NCI-H1930 (cell line): ENCODE data around the gene ABCC6.
"Not testable (repeated sequence)": the region's sequence is repeated elsewhere in the genome, so short reads cannot be mapped to it uniquely, and the experiment has no call there.

Source experiments
- DNase-seq, 2 experiments: peaks; one replicate each; lab custom pipeline; 2025; lab: John Stamatoyannopoulos, UW

ABCC6 gene

DNA sequence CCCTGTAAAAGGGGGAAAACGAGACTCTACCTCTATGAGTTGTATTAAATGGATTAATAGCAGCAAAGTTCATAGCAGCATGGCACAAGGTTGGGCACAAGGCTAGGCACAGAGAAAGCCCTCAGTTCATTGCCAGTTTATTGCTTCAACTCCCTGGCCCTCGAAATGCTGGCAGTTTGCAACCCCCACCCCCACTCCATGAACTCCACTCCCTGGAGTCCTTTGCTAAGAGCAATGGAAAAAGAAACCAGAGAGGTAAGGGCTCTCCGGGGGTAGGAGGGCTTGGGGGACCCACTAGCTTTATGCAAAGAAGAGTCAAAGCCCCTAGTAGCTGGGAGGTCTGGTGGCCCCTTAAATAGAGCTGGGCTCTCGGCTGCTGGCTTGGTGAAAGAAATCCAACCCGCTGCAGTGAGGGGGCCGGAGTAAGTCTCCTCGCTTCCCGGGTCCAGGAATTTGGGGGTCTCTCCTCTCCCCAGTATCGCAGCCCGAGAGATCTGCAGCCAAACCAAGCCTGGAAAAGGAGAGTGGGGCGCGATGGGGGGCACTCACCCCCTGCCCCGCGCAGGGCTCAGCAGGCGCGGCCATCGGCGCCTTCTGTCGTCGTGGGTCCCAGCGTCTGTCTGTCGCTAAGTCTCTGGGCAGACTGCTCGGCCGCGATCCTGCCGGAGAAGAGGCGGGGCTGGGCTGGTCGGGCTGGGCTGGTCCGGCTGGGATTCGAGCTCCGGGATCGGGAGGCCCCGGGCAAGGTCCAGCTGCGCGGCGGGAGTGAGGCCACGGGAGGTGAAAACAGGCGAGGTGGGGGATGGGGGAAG lies at the start of gene ABCC6:
Gene ABCC6, minus strand, starts transcription at position 645 of the 812 bp plus-strand sequence. Its CDS starts 60 bp downstream, at position 585.
- not testable (repeated sequence) for DNase-seq

DNA sequence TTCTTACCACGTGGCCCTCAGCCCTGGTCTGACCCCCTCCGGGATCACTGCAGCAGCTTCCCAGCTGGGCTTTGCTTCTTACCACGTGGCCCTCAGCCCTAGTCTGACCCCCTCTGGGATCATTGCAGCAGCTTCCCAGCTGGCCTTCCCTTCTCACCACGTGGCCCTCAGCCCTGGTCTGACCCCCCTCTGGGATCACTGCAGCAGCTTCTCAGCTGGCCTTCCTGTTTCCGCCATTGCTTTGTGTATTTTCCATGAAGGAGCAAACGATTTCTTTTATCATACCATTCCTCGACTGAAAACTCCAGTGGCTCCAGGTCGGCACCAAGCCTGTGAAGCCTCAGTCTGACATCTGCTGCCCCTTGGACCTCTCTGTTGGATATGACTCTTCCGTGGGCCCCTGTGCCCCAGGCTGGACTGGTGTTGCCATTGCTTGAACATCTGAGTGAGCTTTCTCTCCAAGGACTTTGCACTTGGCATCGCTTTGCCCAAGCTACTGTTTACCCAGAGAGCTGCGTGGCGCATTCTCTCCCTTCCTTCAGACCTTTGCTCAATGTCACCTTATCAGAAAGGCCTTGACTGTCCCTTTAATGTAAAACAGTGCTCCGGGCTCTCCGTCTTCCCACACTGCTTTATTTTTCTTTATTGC lies 49.4 kb upstream of the ABCC6 start:
- not testable (repeated sequence) for DNase-seq

DNA sequence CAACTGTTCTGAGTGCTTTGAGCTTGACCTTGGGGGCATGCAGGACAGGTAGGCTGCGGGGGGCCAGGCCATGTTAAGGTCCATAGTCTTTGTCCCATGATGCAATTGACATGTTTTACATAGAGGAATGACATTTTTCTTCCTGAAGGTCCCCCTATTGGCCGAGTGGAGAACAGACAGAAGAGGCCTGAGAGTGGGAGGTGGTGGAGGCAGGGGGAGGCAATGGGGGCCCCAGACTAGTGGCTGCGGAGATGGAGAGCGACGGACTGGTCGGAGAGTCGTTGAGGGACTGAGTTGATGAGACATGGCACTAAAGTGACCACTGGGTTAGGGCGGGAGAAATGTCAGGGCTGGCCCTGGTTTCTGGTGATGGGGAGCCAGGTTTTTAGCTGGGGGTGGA lies 48.4 kb upstream of the ABCC6 start:
- DNase-seq = not testable (repeated sequence)

DNA sequence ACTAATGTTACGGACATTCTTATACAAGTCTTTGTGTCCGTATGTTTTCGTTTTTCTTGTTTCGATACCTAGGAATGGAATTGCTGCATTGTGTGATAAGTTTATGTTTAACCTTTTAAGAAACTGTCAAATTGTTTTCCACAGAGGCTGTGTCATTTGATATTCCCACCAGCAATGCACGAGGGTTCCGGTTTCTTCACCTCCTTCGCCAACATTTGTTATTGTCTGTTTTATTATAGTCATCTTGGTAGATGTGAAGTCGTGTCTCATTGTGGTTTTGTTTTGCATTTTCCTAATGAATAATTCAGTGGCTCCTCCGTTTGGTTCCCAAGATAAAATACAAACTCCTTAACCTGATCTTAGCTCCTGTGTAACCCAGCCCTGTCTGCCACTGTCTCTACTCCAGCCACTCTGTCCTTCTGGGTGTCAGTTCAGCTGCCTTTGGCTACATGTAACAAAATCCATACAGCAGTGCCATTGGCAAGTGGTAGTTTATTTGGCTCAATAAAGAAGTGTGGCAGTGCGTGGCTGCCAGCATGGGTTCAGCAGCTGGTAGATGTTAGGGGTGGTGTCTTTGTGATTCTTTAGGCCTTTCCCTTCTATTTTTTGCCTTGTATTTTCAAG lies 45.0 kb upstream of the ABCC6 start:
- not testable (repeated sequence) for DNase-seq

DNA sequence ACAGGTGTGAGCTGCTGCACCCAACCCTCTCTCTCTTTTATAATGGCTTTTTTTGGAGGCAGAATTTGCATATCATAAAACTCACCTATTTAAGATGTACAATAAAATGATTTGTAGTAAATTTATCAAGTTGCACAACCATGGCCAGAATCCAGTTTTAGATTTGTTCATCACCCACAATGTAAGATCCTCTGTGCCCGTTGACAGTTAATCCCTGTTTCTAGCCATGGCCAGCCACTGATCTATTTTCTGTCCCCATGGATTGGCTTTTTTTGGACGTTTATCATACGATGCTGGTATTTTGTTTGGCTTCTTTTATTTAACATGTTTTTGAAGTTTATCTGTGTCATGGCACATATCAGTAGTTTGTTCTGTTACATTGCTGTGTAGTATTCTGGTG lies 44.4 kb upstream of the ABCC6 start:
- not testable (repeated sequence) for DNase-seq

DNA sequence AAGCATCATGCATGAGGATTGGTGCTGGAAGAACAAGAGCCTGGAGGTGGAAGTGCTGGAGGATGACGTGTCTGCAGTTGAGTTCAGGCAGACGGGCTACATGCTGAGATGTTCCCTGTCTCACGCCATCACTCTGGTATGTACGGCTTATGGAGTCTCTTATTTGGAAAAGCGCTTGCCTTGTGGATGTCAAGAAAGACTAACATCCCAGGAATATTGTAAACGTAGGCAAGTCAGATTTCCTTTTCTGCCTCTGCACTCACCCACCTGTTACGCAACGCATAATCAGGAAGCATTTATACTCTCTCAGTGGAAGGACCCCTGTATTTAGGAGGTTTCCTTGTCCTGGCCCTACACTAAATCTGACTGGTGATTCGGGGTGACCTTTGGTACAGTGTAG lies 41.8 kb upstream of the ABCC6 start:
- DNase-seq = not testable (repeated sequence)

DNA sequence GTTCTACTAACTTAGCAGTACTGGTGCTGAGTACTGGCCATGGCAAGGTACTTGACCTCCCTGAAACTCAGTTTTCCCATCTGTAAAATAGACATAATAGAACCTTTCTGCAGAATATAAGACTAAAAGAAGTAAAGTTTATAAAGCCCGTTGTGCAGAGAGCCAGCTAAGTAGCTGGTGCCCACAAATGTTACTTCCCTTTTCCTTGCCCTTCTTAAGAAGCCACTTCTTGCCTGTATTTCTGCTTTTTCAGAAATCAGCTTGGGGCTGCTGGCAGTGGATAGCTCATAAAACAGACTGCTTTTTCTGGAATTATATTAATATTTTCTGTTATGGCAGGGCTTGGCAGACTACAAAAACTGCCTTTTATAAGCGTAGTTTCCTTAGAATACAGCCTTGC lies 40.7 kb upstream of the ABCC6 start:
- not testable (repeated sequence) for DNase-seq

DNA sequence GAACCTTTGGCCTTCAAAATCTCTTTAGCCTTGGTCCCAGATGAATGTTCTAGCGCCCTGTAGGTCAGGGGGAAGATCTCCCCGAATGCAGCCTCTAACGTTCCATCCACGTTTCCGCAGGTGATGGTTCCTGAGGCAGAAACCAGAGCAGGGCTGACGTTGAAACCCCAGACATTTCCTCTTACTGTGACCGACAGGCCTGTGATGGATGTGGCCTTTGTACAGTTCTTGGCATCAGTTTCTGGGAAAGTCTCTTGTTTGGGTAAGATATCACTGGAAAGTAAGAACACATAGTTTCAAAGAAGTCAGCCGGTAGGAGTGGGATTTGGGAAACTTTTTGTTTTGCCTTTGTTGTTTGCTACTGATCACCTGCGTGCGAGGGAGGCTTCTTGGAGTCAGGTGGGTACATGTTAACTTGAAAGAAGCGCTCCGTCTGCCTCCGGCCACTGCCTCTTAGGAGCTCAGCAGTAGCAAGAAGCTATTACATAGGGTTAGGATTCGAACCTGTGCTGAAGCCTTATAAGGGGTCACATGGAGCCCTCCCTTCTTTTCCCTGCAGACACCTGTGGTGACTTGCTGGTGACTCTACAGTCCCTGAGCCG lies 39.8 kb upstream of the ABCC6 start:
- DNase-seq = not testable (repeated sequence)

DNA sequence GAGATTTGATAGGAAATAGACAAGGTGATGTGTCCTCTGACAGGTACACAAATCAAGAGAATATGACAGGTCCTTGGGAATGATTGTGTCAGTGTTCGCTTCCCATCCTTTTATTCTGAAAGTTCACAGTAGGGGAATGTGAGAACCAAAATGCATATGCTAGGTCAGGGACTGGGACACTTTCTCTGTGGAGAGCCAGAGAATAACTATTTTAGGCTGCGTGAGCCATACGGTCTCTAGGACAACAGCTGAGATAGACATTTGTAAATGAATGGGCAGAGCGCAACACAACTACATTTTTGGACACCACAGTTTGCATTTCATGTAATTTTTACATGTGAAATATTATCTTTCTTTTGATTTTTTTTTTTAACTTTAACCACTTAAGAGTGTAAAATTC lies 36.7 kb upstream of the ABCC6 start:
- not testable (repeated sequence) for DNase-seq

DNA sequence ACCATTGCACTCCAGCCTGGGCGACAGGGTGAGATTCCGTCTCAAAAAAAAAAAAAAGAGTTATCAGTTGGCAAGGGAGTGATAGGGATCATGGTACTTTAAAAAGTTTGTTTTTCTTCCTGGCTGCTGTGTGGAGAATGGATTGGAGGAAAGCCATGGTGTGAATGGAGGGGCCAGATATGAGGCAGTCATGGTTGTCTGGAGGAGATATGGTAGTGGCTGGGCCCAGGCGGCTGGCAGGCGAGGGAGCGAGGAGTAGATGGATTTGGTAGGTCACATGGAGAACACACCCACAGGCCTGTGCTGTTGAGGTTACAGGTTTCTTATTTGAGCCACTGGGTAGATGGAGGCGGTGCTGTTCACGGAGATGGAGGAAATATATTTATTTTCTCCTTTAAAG lies 35.5 kb upstream of the ABCC6 start:
- not testable (repeated sequence) for DNase-seq

DNA sequence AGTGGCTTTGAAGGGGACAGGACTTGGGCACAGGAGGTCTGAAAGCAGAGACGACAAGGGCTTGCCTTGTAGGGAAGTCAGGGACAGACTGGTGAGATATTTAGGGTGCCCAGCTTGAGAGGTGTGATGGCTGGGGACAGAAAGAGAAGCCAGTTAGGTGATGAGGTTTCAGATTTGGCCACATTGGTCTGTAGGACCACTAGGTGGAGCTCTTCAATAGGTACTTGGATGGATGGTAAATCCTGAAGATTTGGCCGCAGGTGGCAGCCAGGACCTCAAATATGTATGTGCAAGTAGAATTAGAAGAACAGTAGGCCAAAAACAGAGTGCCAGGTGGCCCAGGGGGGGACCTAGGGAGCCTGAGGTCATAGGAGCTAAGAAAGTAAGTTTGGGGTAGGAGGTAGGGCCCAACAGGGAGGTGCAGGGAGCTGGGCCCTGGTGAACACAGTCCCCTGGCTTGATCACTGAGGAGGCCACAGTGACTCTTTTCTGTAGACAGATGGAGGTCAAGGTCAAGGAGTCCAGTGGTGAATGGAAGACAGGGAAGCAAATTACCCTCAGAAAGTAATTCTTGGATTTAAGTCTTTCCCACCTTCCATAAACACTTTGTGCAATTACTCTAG lies 34.1 kb upstream of the ABCC6 start:
- not testable (repeated sequence) for DNase-seq

DNA sequence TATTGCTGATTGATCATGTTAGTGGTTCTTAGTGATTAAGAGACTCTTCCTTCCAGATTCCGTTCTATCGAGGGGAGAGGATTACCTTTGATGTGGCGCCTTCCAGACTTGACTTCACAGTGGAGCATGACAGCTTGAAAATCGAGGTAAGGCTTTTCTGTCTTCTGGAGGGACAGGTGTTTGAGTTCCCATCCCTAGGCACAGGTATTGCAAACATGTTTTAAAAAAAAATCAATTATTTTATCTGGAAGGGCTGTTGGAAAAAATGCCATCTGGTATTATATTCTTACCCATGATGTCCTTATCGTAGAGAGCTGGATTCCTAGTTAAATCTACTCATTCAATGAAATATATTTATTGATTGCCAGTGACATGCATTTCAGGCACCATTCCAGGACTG lies 29.1 kb upstream of the ABCC6 start:
- DNase-seq = not testable (repeated sequence)

DNA sequence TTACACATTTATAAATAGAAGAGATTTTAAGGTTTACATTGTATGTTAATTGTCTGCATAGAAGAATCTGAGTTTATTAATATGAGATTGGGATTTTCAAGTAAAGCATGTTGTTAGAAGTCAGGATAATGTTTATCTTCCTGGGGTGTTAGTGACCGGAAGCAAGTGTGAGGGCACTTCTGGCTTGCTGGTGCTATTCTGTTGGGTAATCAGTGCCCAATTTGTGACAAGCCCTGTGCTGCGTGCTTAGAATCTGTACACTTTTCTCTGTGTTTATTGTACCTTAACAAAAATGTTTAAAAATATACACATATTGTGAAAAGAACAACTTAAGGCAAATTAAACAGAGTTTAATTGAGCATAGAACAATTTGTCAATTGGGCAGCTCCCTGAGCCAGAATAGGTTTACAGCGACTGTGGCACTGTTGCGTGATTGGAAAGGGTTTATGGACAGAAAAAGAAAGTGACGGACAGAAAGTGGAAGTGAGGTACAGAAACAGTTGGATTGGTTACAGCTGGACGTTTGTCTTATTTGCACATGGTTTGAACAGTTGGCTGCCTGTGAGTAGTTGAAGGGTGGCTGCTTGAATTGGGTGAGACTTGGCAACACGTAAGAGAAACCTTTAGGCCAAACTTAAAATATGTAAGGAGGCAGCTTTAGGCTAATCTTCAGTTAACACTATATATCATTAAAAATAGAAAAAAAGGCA lies 26.5 kb upstream of the ABCC6 start:
- DNase-seq = not testable (repeated sequence)

DNA sequence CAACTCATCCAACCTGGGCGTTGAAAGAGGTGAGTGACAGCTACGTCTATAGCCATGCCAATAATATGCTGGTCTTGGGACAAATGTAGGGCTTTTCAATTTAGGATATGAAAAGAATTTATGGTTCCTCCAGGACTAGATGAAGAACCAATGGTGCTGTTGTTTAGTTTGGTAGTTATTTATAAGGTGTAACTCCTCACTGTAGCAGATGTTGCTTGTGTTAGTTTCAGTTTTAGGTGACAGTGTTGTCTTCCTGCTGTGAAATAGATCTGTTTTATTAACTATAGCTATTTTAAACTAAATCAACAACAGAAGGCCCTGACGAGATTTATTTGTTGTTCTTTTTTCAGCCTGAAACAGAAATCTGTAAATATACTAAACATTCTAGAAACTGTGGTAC lies 24.1 kb upstream of the ABCC6 start:
- DNase-seq = not testable (repeated sequence)

DNA sequence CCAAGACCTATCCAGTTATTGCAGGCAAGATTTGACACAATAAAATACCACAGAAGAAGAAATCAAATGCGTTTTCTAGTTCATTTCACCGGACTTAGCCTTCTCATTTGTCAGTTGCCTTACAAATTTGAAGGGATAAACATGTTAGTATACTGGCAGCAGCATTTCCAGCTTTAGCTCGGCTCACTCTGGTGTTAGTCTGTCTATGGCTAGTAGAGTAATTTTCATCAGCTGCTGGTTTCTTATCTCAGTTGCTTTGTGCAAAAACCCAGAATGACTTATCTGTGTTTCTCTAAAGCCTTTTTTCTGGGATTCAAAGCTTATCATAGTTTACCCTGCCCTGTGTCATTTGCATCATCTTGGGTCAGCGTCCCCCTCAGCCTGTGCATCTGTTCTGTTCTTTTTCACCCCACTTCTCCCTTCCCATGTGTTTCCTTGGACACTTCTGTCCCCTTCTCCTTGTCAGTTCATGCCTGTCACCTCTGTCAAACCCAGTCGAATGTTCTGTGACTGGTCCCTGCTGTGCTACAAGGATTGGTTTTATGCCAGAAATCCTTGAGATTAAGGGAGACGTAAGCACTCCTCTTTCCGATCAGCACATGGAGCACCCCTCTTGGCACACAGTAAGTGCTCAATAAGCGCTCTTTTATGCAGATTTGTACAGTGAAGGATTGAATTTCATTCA lies 23.4 kb upstream of the ABCC6 start:
- DNase-seq = not testable (repeated sequence)

DNA sequence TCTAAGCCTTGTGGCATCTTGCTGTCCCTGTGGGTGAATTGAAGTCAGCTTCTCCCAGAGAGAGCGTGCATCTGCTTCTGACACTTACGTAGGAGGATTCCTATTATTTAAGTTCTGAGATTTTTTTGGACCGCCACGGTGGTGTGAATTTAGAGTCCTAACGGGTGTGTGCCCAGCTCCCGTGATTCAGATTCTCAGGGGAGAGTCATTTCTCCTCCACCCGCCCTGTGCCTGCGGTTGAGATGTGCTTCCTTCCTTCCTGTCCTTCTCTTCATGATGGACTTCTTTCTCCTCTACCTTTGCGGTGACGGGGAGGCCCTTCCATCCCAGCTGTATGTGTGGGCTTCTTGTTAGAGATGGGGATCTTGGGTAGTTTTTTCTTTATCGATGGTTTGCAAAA lies 20.6 kb upstream of the ABCC6 start:
- DNase-seq = not testable (repeated sequence)

DNA sequence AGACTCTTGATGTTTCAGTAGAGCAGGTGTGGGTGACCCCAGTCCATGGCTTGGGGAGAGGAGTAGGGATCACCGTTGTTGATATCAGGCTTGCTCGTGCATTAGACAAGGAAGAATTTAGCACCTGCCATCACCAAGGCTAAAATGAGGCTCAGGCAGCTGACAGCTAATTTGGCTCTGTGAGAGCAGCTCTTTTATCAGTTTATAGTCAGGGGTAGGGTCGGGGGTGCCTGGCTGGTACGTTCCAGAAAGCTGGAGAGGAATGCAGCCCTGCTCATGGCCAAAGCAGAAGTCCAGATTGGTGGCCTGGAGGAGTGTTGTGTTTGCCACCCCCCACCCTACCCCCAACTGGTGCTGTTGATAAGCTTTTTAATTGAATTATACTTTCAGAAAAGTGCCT lies 17.4 kb upstream of the ABCC6 start:
- DNase-seq = not testable (repeated sequence)

DNA sequence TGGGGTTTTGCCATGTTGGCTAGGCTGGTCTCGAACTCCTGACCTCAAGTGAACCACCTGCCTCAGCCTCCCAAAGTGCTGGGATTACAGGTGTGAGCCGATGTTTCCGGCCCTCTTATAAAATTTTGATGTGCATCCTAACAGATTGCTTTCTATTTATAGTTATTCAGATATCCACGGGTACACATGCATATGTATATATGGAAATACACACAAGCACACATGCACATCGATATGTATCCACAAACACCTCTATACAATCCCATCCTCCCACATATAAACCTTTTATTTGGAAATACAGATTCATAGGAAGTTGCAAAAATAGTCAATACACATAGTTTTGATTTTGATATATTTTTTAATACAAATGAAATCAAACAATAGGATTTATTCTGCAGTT lies 14.4 kb upstream of the ABCC6 start:
- not testable (repeated sequence) for DNase-seq

DNA sequence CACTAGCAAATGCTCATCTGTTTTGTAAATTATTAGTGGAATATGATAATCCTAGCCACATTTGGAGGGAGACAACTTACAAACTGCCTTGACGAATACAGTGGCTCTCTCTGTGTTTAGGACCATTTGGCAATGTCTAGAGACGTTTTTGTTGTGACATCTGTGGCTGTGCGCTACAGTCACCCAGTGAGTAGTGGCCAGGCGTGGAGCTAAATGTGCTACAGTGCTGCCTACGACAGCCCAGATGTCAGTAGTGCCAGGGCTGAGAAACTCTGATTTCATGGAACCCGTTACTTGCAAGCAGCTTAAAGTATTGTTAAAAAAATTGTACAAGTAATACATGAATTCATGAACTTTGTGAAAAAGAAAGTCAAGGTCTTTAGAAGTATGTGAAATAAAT lies 13.8 kb upstream of the ABCC6 start:
- DNase-seq = not testable (repeated sequence)

DNA sequence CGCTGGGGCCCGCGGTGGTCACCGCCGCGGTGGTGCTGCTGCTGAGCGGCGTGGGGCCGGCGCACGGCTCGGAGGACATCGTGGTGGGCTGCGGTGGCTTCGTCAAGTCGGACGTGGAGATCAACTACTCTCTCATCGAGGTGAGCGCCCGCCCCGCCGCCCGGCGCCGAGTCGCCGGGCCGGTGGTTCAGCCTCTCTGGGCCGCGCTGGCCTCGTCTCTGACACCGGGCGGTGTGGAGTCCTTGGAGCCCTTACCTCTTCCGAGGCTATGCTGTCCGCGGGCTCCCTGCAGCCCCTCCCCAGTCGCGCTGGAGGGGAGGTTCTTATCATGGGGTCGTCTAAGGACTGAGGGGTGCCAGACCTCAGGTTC lies 9.4 kb upstream of the ABCC6 start:
- not testable (repeated sequence) for DNase-seq
